Tibial nerve (tissue), 3 donors: ENCODE measurements around the gene RBMS3.

Experiments
- POLR2A ChIP-seq, 2 donors: fragments of 450-650 bp; IDR thresholded peaks; one replicate each; pipeline ENCODE4 v1.6.1; 2017; ENCODE audit warnings: antibody characterized with exemption in 2 of 2, mild to moderate bottlenecking in 2 of 2, moderate library complexity in 2 of 2
- TF ChIP-seq, protein P1 (sequence below), 5 experiments: fragments of 200-600 bp in 3 of 5; fragments of 450-650 bp in 2 of 5; sonication (generic) in 3 of 5; IDR thresholded peaks; one replicate each; pipeline ENCODE4 v1.5.1; 2016 to 2019; ENCODE audit warnings: antibody characterized with exemption in 5 of 5, mild to moderate bottlenecking in 3 of 5, moderate library complexity in 2 of 5

DNA sequence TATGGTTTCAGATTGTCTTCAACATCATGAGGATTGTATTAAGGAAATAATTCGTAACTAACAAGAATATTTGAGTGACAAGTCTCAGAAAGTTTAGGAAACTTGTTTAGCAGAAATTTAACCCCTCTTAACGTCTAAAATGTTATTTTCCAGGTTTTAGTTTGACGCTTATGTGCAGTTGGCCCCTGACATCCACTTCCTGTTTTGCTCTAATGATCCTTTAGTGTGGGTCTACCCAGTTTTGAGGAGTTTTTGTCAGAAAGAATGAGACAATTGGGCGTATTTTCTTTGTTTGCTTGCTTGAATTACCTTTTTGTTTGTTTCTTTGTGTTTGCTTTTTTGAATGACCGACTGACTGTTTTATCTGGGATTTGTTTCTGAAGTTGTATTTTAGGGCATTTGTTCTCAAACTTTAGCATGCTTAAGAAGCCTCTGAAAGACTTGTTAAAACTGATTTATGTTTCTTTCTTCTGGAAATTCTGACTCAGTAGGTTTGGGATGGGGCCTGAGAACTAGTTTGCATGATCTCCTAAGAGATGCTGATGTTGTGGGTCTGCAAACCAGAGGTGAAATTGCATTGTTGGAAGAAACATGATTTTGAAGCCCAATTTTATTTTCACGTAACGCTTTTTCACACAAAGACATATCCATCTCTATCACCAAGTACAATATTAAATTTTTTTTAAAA lies 20.6 kb downstream of the RBMS3 start:
- TF ChIP-seq, protein P1, sequence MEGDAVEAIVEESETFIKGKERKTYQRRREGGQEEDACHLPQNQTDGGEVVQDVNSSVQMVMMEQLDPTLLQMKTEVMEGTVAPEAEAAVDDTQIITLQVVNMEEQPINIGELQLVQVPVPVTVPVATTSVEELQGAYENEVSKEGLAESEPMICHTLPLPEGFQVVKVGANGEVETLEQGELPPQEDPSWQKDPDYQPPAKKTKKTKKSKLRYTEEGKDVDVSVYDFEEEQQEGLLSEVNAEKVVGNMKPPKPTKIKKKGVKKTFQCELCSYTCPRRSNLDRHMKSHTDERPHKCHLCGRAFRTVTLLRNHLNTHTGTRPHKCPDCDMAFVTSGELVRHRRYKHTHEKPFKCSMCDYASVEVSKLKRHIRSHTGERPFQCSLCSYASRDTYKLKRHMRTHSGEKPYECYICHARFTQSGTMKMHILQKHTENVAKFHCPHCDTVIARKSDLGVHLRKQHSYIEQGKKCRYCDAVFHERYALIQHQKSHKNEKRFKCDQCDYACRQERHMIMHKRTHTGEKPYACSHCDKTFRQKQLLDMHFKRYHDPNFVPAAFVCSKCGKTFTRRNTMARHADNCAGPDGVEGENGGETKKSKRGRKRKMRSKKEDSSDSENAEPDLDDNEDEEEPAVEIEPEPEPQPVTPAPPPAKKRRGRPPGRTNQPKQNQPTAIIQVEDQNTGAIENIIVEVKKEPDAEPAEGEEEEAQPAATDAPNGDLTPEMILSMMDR (IDR thresholded peaks at IDR 0.05): no peak
- no peak for TF ChIP-seq POLR2A (IDR thresholded peaks at IDR 0.05)
